ENCODE results near the gene ABL1.

The ABL1 gene

DNA sequence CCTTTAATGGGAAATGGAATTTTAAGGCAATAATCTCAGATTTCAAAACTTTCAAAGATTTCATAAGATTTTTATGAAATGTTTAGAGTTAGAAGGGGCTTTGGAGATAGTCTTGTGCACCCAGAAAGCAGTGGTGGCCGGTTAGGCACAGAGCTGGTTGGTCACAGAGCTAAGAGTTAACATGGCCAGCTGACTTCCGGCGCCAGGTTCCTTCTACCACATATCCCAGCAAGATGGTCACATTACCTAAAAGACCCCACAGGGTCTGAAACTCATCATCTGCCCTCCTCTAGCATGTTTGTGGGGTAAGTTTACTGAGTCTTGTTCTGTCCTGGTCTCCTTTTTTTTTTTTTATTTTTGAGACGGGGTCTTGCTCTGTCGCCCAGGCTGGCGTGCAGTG is 42.2 kb downstream of the ABL1 start:
- no peaks in the 10 kb centered on the region for H4K20me1 ChIP-seq (ENCODE audit: insufficient read depth)
- no peak overlapping the region for H3K4me3 ChIP-seq (IDR thresholded peaks at IDR 0.05; ENCODE audit: insufficient read depth, low read depth, low read length)
- H3K9ac ChIP-seq: no peak overlapping the region
- no peak overlapping the region for H3K4me2 ChIP-seq
- H3K4me1 ChIP-seq (ENCODE audit: low read depth, poor library complexity, severe bottlenecking): no peaks in the 10 kb centered on the region
- no peak for TF ChIP-seq CTCF (conservative IDR thresholded peaks at IDR 0.05; ENCODE audit: low read depth, low read length)
- H3K27me3 ChIP-seq (ENCODE audit: insufficient read depth, low read depth): no peaks in the 10 kb centered on the region
- 0 out of 2 replicates have a peak, but pooled peaks cover 4% of the 10 kb centered on the region for H3K36me3 ChIP-seq (ENCODE audit: insufficient read depth)
- no peak overlapping the region for H3K27ac ChIP-seq
- no peak overlapping the region for H2AFZ ChIP-seq (ENCODE audit: low read depth)
- no peaks in the 10 kb centered on the region for H3K79me2 ChIP-seq (ENCODE audit: insufficient read depth, low read depth)

- 0 out of 2 replicates have a peak, but pooled peaks cover 4% of the 10 kb centered on the region for H3K36me3 ChIP-seq (ENCODE audit: insufficient read depth)
- H3K9ac ChIP-seq: no peak overlapping the region
- no peak overlapping the region for H3K27ac ChIP-seq
- TF ChIP-seq CTCF (conservative IDR thresholded peaks at IDR 0.05; ENCODE audit: low read depth, low read length): no peak
- H3K4me1 ChIP-seq (ENCODE audit: low read depth, poor library complexity, severe bottlenecking): no peaks in the 10 kb centered on the region
- H3K79me2 ChIP-seq (ENCODE audit: insufficient read depth, low read depth): no peaks in the 10 kb centered on the region
- H3K4me2 ChIP-seq: no peak overlapping the region
- no peaks in the 10 kb centered on the region for H4K20me1 ChIP-seq (ENCODE audit: insufficient read depth)
- H3K27me3 ChIP-seq (ENCODE audit: insufficient read depth, low read depth): no peaks in the 10 kb centered on the region
- no peak overlapping the region for H3K4me3 ChIP-seq (IDR thresholded peaks at IDR 0.05; ENCODE audit: insufficient read depth, low read depth, low read length)
- no peak overlapping the region for H2AFZ ChIP-seq (ENCODE audit: low read depth)
Measured at GRCh38 chr9:130878295-130878694, 43.2 kb downstream of the ABL1 start.

DNA sequence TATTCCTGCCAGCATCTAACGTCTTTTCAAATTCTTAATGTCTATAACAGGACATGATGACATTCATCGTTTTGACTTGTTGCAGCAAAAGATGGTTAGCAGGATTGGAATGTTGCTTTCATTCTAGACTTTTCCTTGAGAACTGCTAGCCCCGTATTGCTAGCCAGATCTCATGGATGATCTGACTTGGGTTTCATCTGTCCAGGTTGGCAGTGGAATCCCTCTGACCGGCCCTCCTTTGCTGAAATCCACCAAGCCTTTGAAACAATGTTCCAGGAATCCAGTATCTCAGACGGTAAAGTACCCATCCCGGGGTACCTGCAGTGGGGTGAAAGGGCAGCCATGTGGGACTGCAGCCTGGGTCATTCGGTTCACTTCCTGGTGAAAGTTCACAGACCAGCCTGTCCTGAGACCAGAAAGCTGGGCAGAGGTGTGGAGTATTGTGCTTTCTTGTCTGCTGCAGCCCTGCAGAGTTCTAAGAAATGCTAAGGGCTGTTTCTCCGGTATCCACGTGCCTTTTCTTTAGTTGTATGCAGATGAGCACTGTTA is 44.9 kb downstream of the ABL1 start:
- TF ChIP-seq CTCF (conservative IDR thresholded peaks at IDR 0.05; ENCODE audit: low read depth, low read length): no peak
- H2AFZ ChIP-seq (ENCODE audit: low read depth): no peak overlapping the region
- H3K36me3 ChIP-seq (ENCODE audit: insufficient read depth): no peaks in the 10 kb centered on the region
- H3K4me2 ChIP-seq: no peak overlapping the region
- H4K20me1 ChIP-seq (ENCODE audit: insufficient read depth): no peaks in the 10 kb centered on the region
- no peaks in the 10 kb centered on the region for H3K79me2 ChIP-seq (ENCODE audit: insufficient read depth, low read depth)
- no peaks in the 10 kb centered on the region for H3K4me1 ChIP-seq (ENCODE audit: low read depth, poor library complexity, severe bottlenecking)
- H3K27me3 ChIP-seq (ENCODE audit: insufficient read depth, low read depth): no peaks in the 10 kb centered on the region
- no peak overlapping the region for H3K9ac ChIP-seq
- H3K4me3 ChIP-seq (IDR thresholded peaks at IDR 0.05; ENCODE audit: insufficient read depth, low read depth, low read length): no peak overlapping the region
- H3K27ac ChIP-seq: no peak overlapping the region

DNA sequence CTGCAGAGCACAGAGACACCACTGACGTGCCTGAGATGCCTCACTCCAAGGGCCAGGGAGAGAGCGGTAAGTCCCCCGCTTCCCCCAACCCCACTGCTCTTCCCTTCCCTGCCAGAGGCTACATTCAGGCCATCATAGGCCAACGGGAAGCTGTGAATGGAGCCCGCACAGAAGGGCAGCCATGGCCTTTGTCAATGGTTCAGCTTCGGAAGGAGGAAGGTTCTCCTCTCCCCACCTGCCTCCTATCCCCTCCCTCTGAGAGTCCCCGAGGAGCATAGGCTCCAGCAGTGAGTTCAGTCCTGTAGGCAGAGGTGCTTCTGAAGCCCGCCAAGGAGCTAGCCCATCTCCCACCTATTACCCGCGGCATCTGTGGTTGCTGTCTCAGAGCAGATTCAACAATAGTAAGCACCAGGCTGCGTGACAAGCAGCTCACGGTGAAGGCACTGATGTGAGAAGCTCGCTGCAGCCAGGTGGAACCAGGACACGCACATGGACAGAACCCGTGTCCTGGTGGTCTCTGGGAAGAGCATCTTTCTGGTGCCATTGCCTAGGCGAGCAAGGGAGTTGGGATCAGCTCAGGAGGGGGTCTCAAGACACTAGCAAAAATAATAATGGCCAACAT is 45.7 kb downstream of the ABL1 start:
- H3K4me2 ChIP-seq: no peak overlapping the region
- no peaks in the 10 kb centered on the region for H3K79me2 ChIP-seq (ENCODE audit: insufficient read depth, low read depth)
- no peaks in the 10 kb centered on the region for H3K36me3 ChIP-seq (ENCODE audit: insufficient read depth)
- H4K20me1 ChIP-seq (ENCODE audit: insufficient read depth): no peaks in the 10 kb centered on the region
- H2AFZ ChIP-seq (ENCODE audit: low read depth): no peak overlapping the region
- no peak overlapping the region for H3K9ac ChIP-seq
- H3K4me3 ChIP-seq (IDR thresholded peaks at IDR 0.05; ENCODE audit: insufficient read depth, low read depth, low read length): no peak overlapping the region
- no peaks in the 10 kb centered on the region for H3K27me3 ChIP-seq (ENCODE audit: insufficient read depth, low read depth)
- no peak for TF ChIP-seq CTCF (conservative IDR thresholded peaks at IDR 0.05; ENCODE audit: low read depth, low read length)
- H3K4me1 ChIP-seq (ENCODE audit: low read depth, poor library complexity, severe bottlenecking): no peaks in the 10 kb centered on the region
- H3K27ac ChIP-seq: no peak overlapping the region
